ENCODE results near the gene ITGB4. TPM values are rescaled to one million over a fixed set of nuclear protein-coding genes. Genes with fewer than 3 reads are reported as not detected.

Gene ITGB4
- total and polyA plus RNA-seq, 9 of the 15 experiments (the other 6 are each of a cell fraction or from before 2014, with no cell fraction given): 0.05 to 2.8 (median 0.76) TPM; not detected in 3

GRCh38 chr17:75730065-75730464, 8.8 kb downstream of the ITGB4 start (continued):
- no peak for TF ChIP-seq STAT6 (CRISPR knock-in tag; IDR thresholded peaks at IDR 0.05)
- no peak for TF ChIP-seq NBN (IDR thresholded peaks at IDR 0.05; ENCODE audit: low read depth)
- no peak for TF ChIP-seq ZFP91 (CRISPR knock-in tag; IDR thresholded peaks at IDR 0.05)
- TF ChIP-seq VEZF1 (CRISPR knock-in tag; IDR thresholded peaks at IDR 0.05): no peak
- TF ChIP-seq HNRNPH1 (optimal IDR thresholded peaks at IDR 0.05; ENCODE audit: low read depth, low read length): no peak
- TF ChIP-seq NR2C2 (CRISPR knock-in tag; IDR thresholded peaks at IDR 0.05): no peak
- no peak for TF ChIP-seq NR2C2 (tag; IDR thresholded peaks at IDR 0.05)
- no peak for TF ChIP-seq RNF2 (IDR thresholded peaks at IDR 0.05)
- TF ChIP-seq HMGXB4 (CRISPR knock-in tag; IDR thresholded peaks at IDR 0.05): no peak
- no peak for TF ChIP-seq STAT5A (IDR thresholded peaks at IDR 0.05; ENCODE audit: borderline replicate concordance, low read length)
- no peak for TF ChIP-seq WHSC1 (IDR thresholded peaks at IDR 0.05; ENCODE audit: low read length)
- TF ChIP-seq RBM25 (IDR thresholded peaks at IDR 0.05; ENCODE audit: low read depth, low read length, severe bottlenecking): no peak
- no peak for TF ChIP-seq HOXB6 (CRISPR knock-in tag; IDR thresholded peaks at IDR 0.05; ENCODE audit: borderline replicate concordance)

All from K562 (cell line).